GM12801 (cell line): Measurements from ENCODE around the gene LLPH.

ENCODE experiments used
- CTCF ChIP-seq: IDR thresholded peaks from one replicate; pipeline ENCODE4 v1.5.1; 2011; ENCODE audit warnings: control low read depth; ENCODE audit not compliant: insufficient read length; ENCODE audit errors: extremely low read depth

LLPH gene

GRCh38 chr12:66071549-66071948, 59.0 kb downstream of the LLPH start:
- TF ChIP-seq CTCF, result no peak

GRCh38 chr12:66070378-66071120, 60.0 kb downstream of the LLPH start:
- TF ChIP-seq CTCF, result no peak

- no peak for TF ChIP-seq CTCF
Measured at GRCh38 chr12:66066929-66067523, 63.5 kb downstream of the LLPH start.
